Left ventricle myocardium inferior (tissue), 1 donor: ENCODE results near the gene DMRT3. TPM values are rescaled to one million over a fixed set of nuclear protein-coding genes. Genes with fewer than 3 reads are reported as not detected.

ENCODE experiments used
- DNase-seq: peaks from one replicate; pipeline ENCODE4 v3.0.0-alpha.2; 2020
- H3K27ac ChIP-seq: fragments of 200-600 bp; replicated peaks from 2 replicates; pipeline ENCODE4 v1.8.0; 2021
- H3K27me3 ChIP-seq: fragments of 200-600 bp; 2 replicates; pipeline ENCODE4 v1.8.0; 2021; ENCODE audit warnings: low read depth
- H3K36me3 ChIP-seq: fragments of 200-600 bp; 2 replicates; pipeline ENCODE4 v1.8.0; 2021
- H3K4me1 ChIP-seq: fragments of 200-600 bp; 2 replicates; pipeline ENCODE4 v1.8.0; 2021
- H3K4me3 ChIP-seq: fragments of 200-600 bp; 2 replicates; pipeline ENCODE4 v1.8.0; 2021; ENCODE audit warnings: mild to moderate bottlenecking, moderate library complexity
- H3K9me3 ChIP-seq: fragments of 200-600 bp; replicated peaks from 2 replicates; pipeline ENCODE4 v1.8.0; 2021
- CTCF ChIP-seq: fragments of 200-600 bp; IDR thresholded peaks from 2 replicates; pipeline ENCODE4 v1.8.0; 2021; ENCODE audit warnings: antibody characterized with exemption, mild to moderate bottlenecking, borderline replicate concordance
- intact Hi-C: fragments of 100-400 bp; cut with micrococcal nuclease; formaldehyde crosslinking; loops from one replicate; pipeline ENCODE4 v1.11.0; 2022
- total RNA-seq: library from RNA; stranded (reverse); fragmentation: NEBNext Ultra II Directional; extraction: Animal tissue kit (Norgen Biotek cat#: 25700); gene quantifications from one replicate; pipeline ENCODE4 v1.2.1, GENCODE V29; 2021
- donor health status: DM: no; HTN: yes; CAD: no; lungs with severe emphysema.

DMRT3 gene
- total RNA-seq, 1 donor from 2014 or later, result not detected

- no peaks in the 10 kb centered on the region for H3K36me3 ChIP-seq
- peaks cover 32% of the 10 kb centered on the region for H3K4me1 ChIP-seq
- no peak for DNase-seq
- H3K27me3 ChIP-seq, result peaks cover 100% of the 10 kb centered on the region
- H3K27ac ChIP-seq, result no peak overlapping the region
- H3K4me3 ChIP-seq, result no peak overlapping the region
- no peaks in the 10 kb centered on the region for H3K9me3 ChIP-seq
- no peak for TF ChIP-seq CTCF
- intact Hi-C loops, result no loop called here
Observed at GRCh38 chr9:967436-967835, 9.0 kb upstream of the DMRT3 start.

- Histone ChIP-seq H3K4me1 (peaks cover 38% of the 10 kb centered on the region), H3K27ac (no peak overlapping the region), H3K36me3 (no peaks in the 10 kb centered on the region), H3K27me3 (peaks cover 100% of the 10 kb centered on the region), H3K9me3 (no peaks in the 10 kb centered on the region), H3K4me3 (no peak overlapping the region)
- DNase-seq, result no peak
- intact Hi-C loops, result no loop called here
- no peak for TF ChIP-seq CTCF
Observed at GRCh38 chr9:967903-968641, 8.4 kb upstream of the DMRT3 start.

GRCh38 chr9:969310-970150 is 6.9 kb upstream of the DMRT3 start:
- TF ChIP-seq CTCF, result no peak
- H3K36me3 ChIP-seq, result no peaks in the 10 kb centered on the region
- no peak for DNase-seq
- intact Hi-C loops, result no loop called here
- peaks cover 100% of the 10 kb centered on the region for H3K27me3 ChIP-seq
- H3K4me3 ChIP-seq, result no peak overlapping the region
- H3K27ac ChIP-seq, result no peak overlapping the region
- peaks cover 40% of the 10 kb centered on the region for H3K4me1 ChIP-seq
- no peaks in the 10 kb centered on the region for H3K9me3 ChIP-seq

GRCh38 chr9:970151-970996 is 6.1 kb upstream of the DMRT3 start:
- Histone ChIP-seq H3K27me3 (peaks cover 100% of the 10 kb centered on the region), H3K9me3 (no peaks in the 10 kb centered on the region), H3K36me3 (no peaks in the 10 kb centered on the region), H3K27ac (no peak overlapping the region), H3K4me1 (peaks cover 40% of the 10 kb centered on the region), H3K4me3 (no peak overlapping the region)
- no peak for TF ChIP-seq CTCF
- intact Hi-C loops, result no loop called here
- DNase-seq, result no peak

- intact Hi-C loops, result no loop called here
- no peaks in the 10 kb centered on the region for H3K9me3 ChIP-seq
- peak overlapping the region; percentile 60 for H3K4me3 ChIP-seq
- H3K36me3 ChIP-seq, result no peaks in the 10 kb centered on the region
- no peak for TF ChIP-seq CTCF
- peaks cover 100% of the 10 kb centered on the region for H3K27me3 ChIP-seq
- no peak overlapping the region for H3K27ac ChIP-seq
- H3K4me1 ChIP-seq, result peaks cover 51% of the 10 kb centered on the region
- no peak for DNase-seq
Observed at GRCh38 chr9:971901-972500, 4.5 kb upstream of the DMRT3 start.
